ENCODE data around the gene KIF5C.

Gene KIF5C

GRCh38 chr2:148932536-148932935 lies 57.5 kb downstream of the KIF5C start:
- TF ChIP-seq CTCF (IDR thresholded peaks at IDR 0.05; ENCODE audit: extremely low read depth, missing control alignments), result no peak
- no peak for DNase-seq (ENCODE audit: low spot score)

- no peak for DNase-seq (ENCODE audit: low spot score)
- no peak for TF ChIP-seq CTCF (IDR thresholded peaks at IDR 0.05; ENCODE audit: extremely low read depth, missing control alignments)
These were observed 58.4 kb downstream of the KIF5C start for GRCh38 chr2:148933456-148933855.

GRCh38 chr2:148935791-148936190 lies 60.8 kb downstream of the KIF5C start:
- no peak for TF ChIP-seq CTCF (IDR thresholded peaks at IDR 0.05; ENCODE audit: extremely low read depth, missing control alignments)
- no peak for DNase-seq (ENCODE audit: low spot score)

GRCh38 chr2:148936857-148937450 lies 61.9 kb downstream of the KIF5C start:
- peak; percentile 11 for DNase-seq (ENCODE audit: low spot score)
- no peak for TF ChIP-seq CTCF (IDR thresholded peaks at IDR 0.05; ENCODE audit: extremely low read depth, missing control alignments)

- TF ChIP-seq CTCF (IDR thresholded peaks at IDR 0.05; ENCODE audit: extremely low read depth, missing control alignments), result no peak
- DNase-seq (ENCODE audit: low spot score), result no peak
These were observed 64.2 kb downstream of the KIF5C start for GRCh38 chr2:148939271-148939670.

GRCh38 chr2:148943097-148943496 lies 68.1 kb downstream of the KIF5C start:
- no peak for TF ChIP-seq CTCF (IDR thresholded peaks at IDR 0.05; ENCODE audit: extremely low read depth, missing control alignments)
- no peak for DNase-seq (ENCODE audit: low spot score)

- DNase-seq (ENCODE audit: low spot score), result no peak
- no peak for TF ChIP-seq CTCF (IDR thresholded peaks at IDR 0.05; ENCODE audit: extremely low read depth, missing control alignments)
These were observed 69.5 kb downstream of the KIF5C start for GRCh38 chr2:148944536-148944935.

All from GM20000 (cell line).